SK-N-SH treated with all-trans-retinoic acid at 6 μM for 48 hours (cell line): Measurements from ENCODE around the gene NOTCH3.

Experiments used
- ATAC-seq: fragments of 200-7000 bp; cut with Tn5 transposase; 3 replicates; pipeline ENCODE4 v1.9.1; 2020; ENCODE audit warnings: mild to moderate bottlenecking, moderate library complexity
- ARNTL ChIP-seq: fragments of 450-650 bp; formaldehyde crosslinking; IDR thresholded peaks from 2 replicates; pipeline ENCODE4 v1.5.0; 2020; ENCODE audit warnings: low read depth, mild to moderate bottlenecking, moderate library complexity, borderline replicate concordance
- BACH2 ChIP-seq: fragments of 250-450 bp; sonication (Bioruptor Pico); IDR thresholded peaks from 2 replicates; pipeline ENCODE4 v1.9.0; 2021; ENCODE audit warnings: mild to moderate bottlenecking, borderline replicate concordance
- CSDC2 ChIP-seq: fragments of 250-450 bp; sonication (Bioruptor Pico); IDR thresholded peaks from 2 replicates; pipeline ENCODE4 v1.5.0; 2020; ENCODE audit warnings: mild to moderate bottlenecking, moderate library complexity
- ESRRG ChIP-seq: fragments of 250-450 bp; sonication (Bioruptor Pico); IDR thresholded peaks from 2 replicates; pipeline ENCODE4 v1.6.1; 2021; ENCODE audit warnings: mild to moderate bottlenecking
- GLIS3 ChIP-seq: fragments of 250-450 bp; sonication (Bioruptor Pico); IDR thresholded peaks from 2 replicates; pipeline ENCODE4 v1.5.0; 2020; ENCODE audit warnings: mild to moderate bottlenecking, moderate library complexity
- OSR1 ChIP-seq: fragments of 250-450 bp; sonication (Bioruptor Pico); IDR thresholded peaks from 2 replicates; pipeline ENCODE4 v1.8.0; 2022; ENCODE audit warnings: moderate library complexity, mild to moderate bottlenecking, inconsistent platforms
- PATZ1 ChIP-seq: fragments of 250-450 bp; sonication (Bioruptor Pico); IDR thresholded peaks from 2 replicates; pipeline ENCODE4 v1.8.0; 2020; ENCODE audit warnings: mild to moderate bottlenecking, moderate library complexity, borderline replicate concordance
- PPARA ChIP-seq: fragments of 250-450 bp; sonication (Bioruptor Pico); IDR thresholded peaks from 2 replicates; pipeline ENCODE4 v1.5.0; 2020; ENCODE audit warnings: mild to moderate bottlenecking, borderline replicate concordance
- SNAI2 ChIP-seq: fragments of 250-450 bp; sonication (Bioruptor Pico); IDR thresholded peaks from 2 replicates; pipeline ENCODE4 v1.5.0; 2020; ENCODE audit warnings: mild to moderate bottlenecking, moderate library complexity
- TCF4 ChIP-seq: fragments of 250-450 bp; sonication (Bioruptor Pico); IDR thresholded peaks from 2 replicates; pipeline ENCODE4 v1.8.0; 2021; ENCODE audit warnings: mild to moderate bottlenecking, moderate library complexity, borderline replicate concordance
- TOX ChIP-seq: fragments of 250-450 bp; sonication (Bioruptor Pico); IDR thresholded peaks from 2 replicates; pipeline ENCODE4 v1.8.0; 2021; ENCODE audit warnings: mild to moderate bottlenecking, moderate library complexity, borderline replicate concordance
- TSHZ2 ChIP-seq: fragments of 250-450 bp; sonication (Bioruptor Pico); IDR thresholded peaks from 2 replicates; pipeline ENCODE4 v1.5.0; 2020; ENCODE audit warnings: mild to moderate bottlenecking, moderate library complexity
- ZC3H10 ChIP-seq: fragments of 250-450 bp; sonication (Bioruptor Pico); IDR thresholded peaks from 2 replicates; pipeline ENCODE4 v1.5.1; 2021; ENCODE audit warnings: mild to moderate bottlenecking, moderate library complexity
- ZFP3 ChIP-seq: fragments of 250-450 bp; sonication (Bioruptor Pico); IDR thresholded peaks from 2 replicates; pipeline ENCODE4 v1.5.0; 2020; ENCODE audit warnings: mild to moderate bottlenecking, moderate library complexity
- ZFP30 ChIP-seq: fragments of 450-650 bp; formaldehyde crosslinking; IDR thresholded peaks from 2 replicates; pipeline ENCODE4 v1.5.0; 2022; ENCODE audit warnings: mild to moderate bottlenecking, moderate library complexity
- ZNF565 ChIP-seq: fragments of 450-650 bp; formaldehyde crosslinking; conservative IDR thresholded peaks from 2 replicates; pipeline ENCODE4 v1.5.0; 2020; ENCODE audit warnings: low read depth, mild to moderate bottlenecking, moderate library complexity
- ZNF70 ChIP-seq: fragments of 450-650 bp; formaldehyde crosslinking; IDR thresholded peaks from 2 replicates; pipeline ENCODE4 v1.5.0; 2020; ENCODE audit warnings: mild to moderate bottlenecking, moderate library complexity
- ZNF8 ChIP-seq: fragments of 450-650 bp; formaldehyde crosslinking; IDR thresholded peaks from 2 replicates; pipeline ENCODE4 v1.5.0; 2020; ENCODE audit warnings: mild to moderate bottlenecking, moderate library complexity
- TF ChIP-seq, protein P1 (sequence below): fragments of 250-450 bp; sonication (Bioruptor Pico); IDR thresholded peaks from 2 replicates; pipeline ENCODE4 v1.5.1; 2021; ENCODE audit warnings: mild to moderate bottlenecking, moderate library complexity
- TF ChIP-seq, protein P2 (sequence below): fragments of 250-450 bp; sonication (Bioruptor Pico); IDR thresholded peaks from 2 replicates; pipeline ENCODE4 v1.8.0; 2021; ENCODE audit warnings: low read depth, mild to moderate bottlenecking, moderate library complexity, borderline replicate concordance
- TF ChIP-seq, protein P3 (sequence below): fragments of 250-450 bp; sonication (Bioruptor Pico); IDR thresholded peaks from 2 replicates; pipeline ENCODE4 v1.5.1; 2020; ENCODE audit warnings: low read depth, mild to moderate bottlenecking, moderate library complexity

NOTCH3 gene

GRCh38 chr19:15240515-15240914 lies 39.7 kb upstream of the NOTCH3 start:
- TF ChIP-seq ZC3H10: no peak
- no peak for TF ChIP-seq ESRRG (CRISPR knock-in tag)
- no peak for TF ChIP-seq PATZ1 (CRISPR knock-in tag)
- no peak for TF ChIP-seq TOX
- TF ChIP-seq OSR1 (CRISPR knock-in tag): no peak
- TF ChIP-seq SNAI2 (CRISPR knock-in tag): no peak
- TF ChIP-seq, protein P1, sequence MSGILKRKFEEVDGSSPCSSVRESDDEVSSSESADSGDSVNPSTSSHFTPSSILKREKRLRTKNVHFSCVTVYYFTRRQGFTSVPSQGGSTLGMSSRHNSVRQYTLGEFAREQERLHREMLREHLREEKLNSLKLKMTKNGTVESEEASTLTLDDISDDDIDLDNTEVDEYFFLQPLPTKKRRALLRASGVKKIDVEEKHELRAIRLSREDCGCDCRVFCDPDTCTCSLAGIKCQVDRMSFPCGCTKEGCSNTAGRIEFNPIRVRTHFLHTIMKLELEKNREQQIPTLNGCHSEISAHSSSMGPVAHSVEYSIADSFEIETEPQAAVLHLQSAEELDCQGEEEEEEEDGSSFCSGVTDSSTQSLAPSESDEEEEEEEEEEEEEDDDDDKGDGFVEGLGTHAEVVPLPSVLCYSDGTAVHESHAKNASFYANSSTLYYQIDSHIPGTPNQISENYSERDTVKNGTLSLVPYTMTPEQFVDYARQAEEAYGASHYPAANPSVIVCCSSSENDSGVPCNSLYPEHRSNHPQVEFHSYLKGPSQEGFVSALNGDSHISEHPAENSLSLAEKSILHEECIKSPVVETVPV (CRISPR knock-in tag): no peak
- TF ChIP-seq ZFP30 (CRISPR knock-in tag): no peak
- no peak for ATAC-seq

GRCh38 chr19:15239337-15239949 lies 38.6 kb upstream of the NOTCH3 start:
- no peak for ATAC-seq
- TF ChIP-seq ZNF565 (CRISPR knock-in tag) (no peak), BACH2 (no peak), OSR1 (CRISPR knock-in tag) (no peak), ESRRG (CRISPR knock-in tag) (no peak), PATZ1 (CRISPR knock-in tag) (no peak), PPARA (CRISPR knock-in tag) (no peak), ZFP30 (CRISPR knock-in tag) (no peak), ZC3H10 (no peak), SNAI2 (CRISPR knock-in tag) (no peak), ZFP3 (CRISPR knock-in tag) (no peak), ZNF70 (CRISPR knock-in tag) (no peak), CSDC2 (CRISPR knock-in tag) (no peak), TOX (no peak), ARNTL (no peak), GLIS3 (no peak), TCF4 (CRISPR knock-in tag) (no peak), ZNF8 (no peak)
- TF ChIP-seq, protein P2, sequence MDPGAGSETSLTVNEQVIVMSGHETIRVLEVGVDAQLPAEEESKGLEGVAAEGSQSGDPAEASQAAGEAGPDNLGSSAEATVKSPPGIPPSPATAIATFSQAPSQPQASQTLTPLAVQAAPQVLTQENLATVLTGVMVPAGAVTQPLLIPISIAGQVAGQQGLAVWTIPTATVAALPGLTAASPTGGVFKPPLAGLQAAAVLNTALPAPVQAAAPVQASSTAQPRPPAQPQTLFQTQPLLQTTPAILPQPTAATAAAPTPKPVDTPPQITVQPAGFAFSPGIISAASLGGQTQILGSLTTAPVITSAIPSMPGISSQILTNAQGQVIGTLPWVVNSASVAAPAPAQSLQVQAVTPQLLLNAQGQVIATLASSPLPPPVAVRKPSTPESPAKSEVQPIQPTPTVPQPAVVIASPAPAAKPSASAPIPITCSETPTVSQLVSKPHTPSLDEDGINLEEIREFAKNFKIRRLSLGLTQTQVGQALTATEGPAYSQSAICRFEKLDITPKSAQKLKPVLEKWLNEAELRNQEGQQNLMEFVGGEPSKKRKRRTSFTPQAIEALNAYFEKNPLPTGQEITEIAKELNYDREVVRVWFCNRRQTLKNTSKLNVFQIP (CRISPR knock-in tag): no peak
- TF ChIP-seq, protein P1 (CRISPR knock-in tag): no peak
- TF ChIP-seq, protein P3, sequence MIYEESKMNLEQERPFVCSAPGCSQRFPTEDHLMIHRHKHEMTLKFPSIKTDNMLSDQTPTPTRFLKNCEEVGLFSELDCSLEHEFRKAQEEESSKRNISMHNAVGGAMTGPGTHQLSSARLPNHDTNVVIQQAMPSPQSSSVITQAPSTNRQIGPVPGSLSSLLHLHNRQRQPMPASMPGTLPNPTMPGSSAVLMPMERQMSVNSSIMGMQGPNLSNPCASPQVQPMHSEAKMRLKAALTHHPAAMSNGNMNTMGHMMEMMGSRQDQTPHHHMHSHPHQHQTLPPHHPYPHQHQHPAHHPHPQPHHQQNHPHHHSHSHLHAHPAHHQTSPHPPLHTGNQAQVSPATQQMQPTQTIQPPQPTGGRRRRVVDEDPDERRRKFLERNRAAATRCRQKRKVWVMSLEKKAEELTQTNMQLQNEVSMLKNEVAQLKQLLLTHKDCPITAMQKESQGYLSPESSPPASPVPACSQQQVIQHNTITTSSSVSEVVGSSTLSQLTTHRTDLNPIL (CRISPR knock-in tag): no peak

- no peak for ATAC-seq
- TF ChIP-seq BACH2 (no peak), TCF4 (CRISPR knock-in tag) (no peak), ZNF565 (CRISPR knock-in tag) (no peak), OSR1 (CRISPR knock-in tag) (no peak), PPARA (CRISPR knock-in tag) (no peak), SNAI2 (CRISPR knock-in tag) (no peak), GLIS3 (no peak), PATZ1 (CRISPR knock-in tag) (no peak), TSHZ2 (CRISPR knock-in tag) (no peak), ZFP3 (CRISPR knock-in tag) (no peak), ZNF70 (CRISPR knock-in tag) (no peak)
Measured at GRCh38 chr19:15238639-15239155, 37.9 kb upstream of the NOTCH3 start.
